Measurements from ENCODE around the gene PPP4R4.

PPP4R4 gene

DNA sequence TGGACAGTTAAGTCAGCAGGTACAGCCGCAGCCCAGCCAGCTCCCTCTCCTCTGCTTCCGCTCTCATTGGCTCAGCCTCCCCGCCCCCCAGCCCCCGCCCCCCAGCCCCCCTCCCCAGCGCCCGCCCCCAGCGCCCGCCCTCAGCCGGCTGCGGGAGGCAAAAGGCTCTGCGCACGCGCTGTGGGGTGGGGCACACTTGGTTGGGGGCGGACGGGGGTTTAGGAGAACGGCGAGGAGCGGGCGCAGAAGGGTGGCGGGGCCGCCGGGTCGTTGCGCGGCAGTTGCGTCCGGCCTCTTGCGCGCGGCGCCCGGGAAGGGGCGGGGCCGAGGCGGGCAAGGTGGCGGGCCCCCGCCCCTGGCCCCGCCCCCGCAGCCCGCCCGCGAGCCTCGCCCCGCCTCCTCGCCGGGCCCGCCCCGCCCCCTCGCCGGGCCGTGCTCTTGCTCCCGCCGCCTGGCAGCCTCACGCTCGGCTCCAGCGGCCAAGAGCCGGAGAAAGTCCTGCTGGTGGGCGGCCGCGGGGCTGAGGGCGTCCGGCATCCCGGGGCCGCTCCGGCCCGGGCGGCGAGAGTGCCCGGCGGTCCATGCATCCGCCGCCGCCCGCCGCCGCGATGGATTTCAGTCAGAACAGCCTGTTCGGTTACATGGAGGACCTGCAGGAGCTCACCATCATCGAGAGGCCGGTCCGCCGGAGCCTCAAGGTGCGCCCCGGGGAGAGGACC lies at the start of gene PPP4R4:
Gene PPP4R4, plus strand, starts transcription at position 438 of the 719 bp plus-strand sequence. Its CDS starts 144 bp downstream, at position 582.
- DNase-seq (ENCODE audit: low read depth, low spot score): peak; percentile 50

DNA sequence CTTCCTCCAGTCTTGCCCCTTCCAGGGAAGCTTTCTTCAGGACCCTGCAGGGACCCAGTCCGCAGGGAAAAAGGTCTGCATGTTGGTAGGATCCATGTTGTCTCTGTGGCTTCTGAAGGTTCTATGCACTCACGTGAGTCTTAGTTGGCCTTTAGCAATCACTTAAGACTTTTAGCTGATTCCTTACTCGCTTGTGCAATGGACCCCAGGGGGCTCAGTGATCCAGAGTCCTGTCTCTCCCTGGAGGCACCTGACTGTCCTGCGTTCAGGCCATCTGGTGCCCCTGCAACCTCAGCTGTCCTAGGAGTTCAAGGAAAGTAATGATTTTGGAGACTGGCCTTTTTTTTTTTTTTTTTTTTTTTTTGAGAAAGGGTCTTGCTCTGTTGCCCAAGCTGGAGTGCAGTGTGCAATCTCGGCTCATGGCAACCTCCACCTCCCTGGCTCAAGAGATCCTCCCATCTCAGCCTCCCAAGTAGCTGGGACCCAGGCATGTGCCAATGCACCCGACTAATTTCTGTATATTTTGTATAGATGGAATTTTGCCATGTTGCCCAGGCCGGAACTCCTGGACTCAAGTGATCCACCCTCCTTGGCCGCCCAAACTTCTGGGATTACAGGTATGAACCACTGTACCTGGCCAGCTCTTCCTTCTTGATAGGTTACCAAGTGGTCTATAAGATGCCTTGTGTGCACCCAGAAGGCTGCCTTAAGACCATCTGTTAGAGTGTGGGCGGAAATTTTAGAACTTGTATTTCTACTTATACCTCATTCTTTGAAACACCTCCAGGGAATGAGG lies 49.3 kb upstream of the PPP4R4 start:
- DNase-seq (ENCODE audit: low read depth, low spot score): no peak

- no peak for DNase-seq (ENCODE audit: low read depth, low spot score)
These were observed 48.3 kb upstream of the PPP4R4 start for GRCh38 chr14:94125659-94126418.

DNA sequence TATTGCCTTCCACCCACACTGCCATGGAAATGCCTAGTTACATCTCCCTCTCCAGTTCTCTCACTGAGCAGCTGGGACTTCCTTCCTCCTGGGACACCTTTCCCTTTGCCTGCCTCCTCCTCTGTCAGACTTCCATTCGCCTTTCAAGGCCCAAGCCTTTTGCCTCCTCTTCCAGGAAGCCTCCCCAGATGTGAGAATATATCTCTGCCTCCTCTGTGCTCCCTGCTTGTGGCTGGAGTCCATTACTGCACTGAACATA lies 47.8 kb upstream of the PPP4R4 start:
- DNase-seq (ENCODE audit: low read depth, low spot score): no peak

DNA sequence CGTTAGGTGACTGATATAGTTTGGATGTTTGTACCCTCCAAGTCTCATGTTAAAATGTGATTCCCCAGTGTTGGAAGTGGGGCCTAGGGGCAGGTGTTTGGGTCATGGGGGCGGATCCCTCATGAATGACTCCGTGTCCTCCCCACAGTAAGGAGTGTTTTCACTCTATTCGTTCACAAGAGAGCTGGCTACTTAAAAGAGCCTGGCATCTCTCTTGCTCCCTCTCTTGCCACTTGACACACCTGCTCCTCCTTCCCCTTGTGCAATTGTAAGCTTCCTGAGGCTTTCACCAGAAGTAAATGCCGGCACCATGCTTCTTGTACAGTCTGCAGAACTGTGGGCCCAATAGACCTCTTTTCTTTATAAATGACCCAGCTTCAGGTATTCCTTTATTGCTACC lies 47.3 kb upstream of the PPP4R4 start:
- no peak for DNase-seq (ENCODE audit: low read depth, low spot score)

- no peak for DNase-seq (ENCODE audit: low read depth, low spot score)
These were observed 46.8 kb upstream of the PPP4R4 start for GRCh38 chr14:94127330-94127729.

- no peak for DNase-seq (ENCODE audit: low read depth, low spot score)
These were observed 45.8 kb upstream of the PPP4R4 start for GRCh38 chr14:94128216-94128839.

- peak; percentile 78 for DNase-seq (ENCODE audit: low read depth, low spot score)
These were observed 44.9 kb upstream of the PPP4R4 start, which contains the start of gene IFI27L2 for GRCh38 chr14:94129111-94129757. TSS of gene IFI27L2 (minus strand) at chr14:94129604. CDS start at chr14:94129564, 40 bp downstream.

DNA sequence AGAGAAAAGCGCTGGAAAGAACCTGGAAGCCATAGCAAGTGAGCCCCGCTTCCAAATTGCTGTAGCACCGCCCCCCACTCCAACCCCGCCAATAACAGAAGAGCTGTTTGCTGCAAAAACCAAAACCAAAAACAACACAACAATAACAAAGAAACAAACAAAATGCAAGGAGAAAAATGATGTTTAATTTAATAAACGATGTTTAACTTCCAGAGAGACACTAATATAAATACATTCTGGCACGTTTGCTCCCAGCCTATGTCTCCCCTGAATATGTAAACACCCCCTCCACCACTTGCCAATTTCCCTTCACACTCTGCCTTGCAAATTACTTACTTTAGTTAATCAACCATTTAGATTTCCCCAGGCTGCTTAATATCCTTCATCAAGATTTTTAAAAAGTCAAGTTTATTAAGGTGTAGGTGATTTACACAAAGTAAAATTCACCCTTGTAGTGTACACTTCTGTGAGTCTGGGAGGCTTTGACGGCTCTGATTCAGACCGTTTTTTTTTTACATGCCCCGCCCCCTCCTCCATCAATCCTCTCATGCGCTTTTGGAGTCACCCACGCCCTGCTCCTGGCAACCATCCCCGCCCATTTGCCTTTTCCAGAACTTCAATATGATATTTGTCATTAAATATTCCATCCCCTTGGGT lies 44.2 kb upstream of the PPP4R4 start:
- no peak for DNase-seq (ENCODE audit: low read depth, low spot score)

DNA sequence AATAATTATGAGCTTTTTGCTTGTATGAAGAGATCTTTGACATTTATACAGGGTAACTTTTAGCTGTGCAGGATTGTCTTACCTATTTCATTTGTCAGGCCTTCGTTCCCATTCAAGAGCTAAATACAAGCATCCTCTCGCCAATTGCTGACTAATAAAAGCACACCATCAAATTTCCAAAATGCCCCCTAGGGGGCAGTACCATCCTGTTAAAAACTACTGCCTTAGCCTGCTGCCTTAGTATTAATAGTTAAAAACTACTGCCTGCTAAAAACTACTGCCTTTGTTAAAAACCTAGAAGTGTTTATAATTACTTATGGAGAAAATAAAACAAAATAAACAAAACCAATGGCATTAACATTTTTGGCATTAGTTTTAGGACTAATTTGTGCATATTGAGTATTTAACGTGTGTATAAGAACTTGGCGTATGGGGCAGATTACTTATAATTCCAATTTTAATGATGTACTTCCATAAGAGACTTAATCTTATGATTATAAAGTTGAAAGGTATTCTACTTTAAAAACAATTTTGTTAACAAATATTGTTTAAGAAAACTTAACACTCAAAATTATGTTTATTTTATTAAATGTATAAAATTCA lies 41.7 kb upstream of the PPP4R4 start:
- DNase-seq (ENCODE audit: low read depth, low spot score): no peak

GRCh38 chr14:94135476-94135875 lies 38.6 kb upstream of the PPP4R4 start:
- no peak for DNase-seq (ENCODE audit: low read depth, low spot score)

DNA sequence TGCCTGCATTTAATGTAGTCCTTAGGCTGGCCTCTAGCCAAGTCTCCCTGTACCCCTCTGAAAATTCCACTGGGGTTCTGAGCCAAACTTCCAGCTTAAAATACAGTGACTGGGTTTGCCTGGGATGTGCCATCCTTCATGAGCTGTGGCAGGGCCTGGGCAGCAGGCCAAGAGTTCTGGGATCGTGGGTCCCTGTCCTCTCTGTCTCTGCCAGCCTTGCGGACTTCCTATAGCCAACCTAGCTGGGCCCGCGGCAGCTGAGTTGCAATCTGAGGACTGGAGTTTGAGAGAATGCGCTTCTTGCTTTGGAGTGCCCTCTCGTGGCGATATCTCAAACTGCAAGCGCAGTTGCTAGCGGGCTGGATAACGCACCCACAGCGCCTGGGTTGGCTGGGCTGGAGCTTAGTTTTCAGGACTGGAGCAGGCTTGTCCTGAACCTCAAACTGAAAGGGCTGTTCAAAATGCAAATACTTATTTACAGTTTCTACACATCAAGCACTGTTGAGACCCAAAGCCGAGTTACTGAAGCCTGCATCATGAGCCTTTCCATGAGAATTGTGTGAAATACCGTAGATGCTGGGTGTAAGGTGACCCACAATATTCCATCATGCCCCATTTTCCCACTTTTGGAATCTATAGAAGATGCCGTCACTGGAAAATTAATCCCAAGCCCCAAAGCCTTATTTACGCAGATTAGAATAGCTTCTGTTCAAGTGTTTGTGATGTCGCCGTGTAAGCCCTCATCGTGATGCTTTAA lies 37.4 kb upstream of the PPP4R4 start:
- DNase-seq (ENCODE audit: low read depth, low spot score): peak; percentile 64

DNA sequence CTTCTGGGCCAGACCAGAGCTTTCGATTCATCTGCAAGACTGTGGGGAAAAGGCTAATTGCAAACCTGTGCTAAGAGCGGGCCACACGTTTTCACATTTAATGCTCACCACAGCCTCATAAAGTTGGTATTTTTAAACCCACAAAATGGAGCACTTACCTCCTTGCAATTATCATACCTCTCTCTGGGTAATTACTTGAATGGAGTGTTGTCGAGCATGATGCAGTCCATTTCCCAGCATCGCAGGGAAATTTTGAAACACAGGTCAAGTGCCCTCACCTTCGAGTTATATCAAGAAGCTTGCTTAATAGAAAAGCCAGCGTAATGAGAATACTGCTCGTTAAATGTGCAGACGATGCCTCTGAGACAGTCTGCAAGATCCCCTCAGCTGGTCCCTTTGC lies 35.9 kb upstream of the PPP4R4 start:
- DNase-seq (ENCODE audit: low read depth, low spot score): no peak

DNA sequence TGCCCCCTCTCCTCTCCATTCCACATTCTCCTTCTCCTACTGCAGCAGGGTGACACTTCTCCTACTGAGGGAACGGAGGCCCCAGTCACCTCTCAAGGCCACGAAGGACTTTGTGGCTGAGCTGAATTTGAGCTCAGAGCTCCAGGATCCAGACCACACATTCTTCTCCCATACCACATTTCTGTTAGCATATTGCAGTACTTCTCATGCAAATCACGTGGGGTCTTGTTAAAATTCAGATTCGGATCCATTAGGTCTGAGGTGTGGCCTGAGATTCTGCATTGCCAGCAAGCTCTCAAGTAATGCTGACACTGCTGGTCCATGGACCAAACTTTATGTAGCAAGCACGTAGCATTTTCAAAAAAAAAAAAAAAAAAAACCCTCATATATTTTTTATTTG lies 35.1 kb upstream of the PPP4R4 start:
- DNase-seq (ENCODE audit: low read depth, low spot score): no peak

GRCh38 chr14:94139421-94139820 lies 34.7 kb upstream of the PPP4R4 start:
- DNase-seq (ENCODE audit: low read depth, low spot score): no peak

- DNase-seq (ENCODE audit: low read depth, low spot score): no peak
These were observed 31.9 kb upstream of the PPP4R4 start for GRCh38 chr14:94142247-94142646.

- no peak for DNase-seq (ENCODE audit: low read depth, low spot score)
These were observed 31.3 kb upstream of the PPP4R4 start for GRCh38 chr14:94142836-94143235.

DNA sequence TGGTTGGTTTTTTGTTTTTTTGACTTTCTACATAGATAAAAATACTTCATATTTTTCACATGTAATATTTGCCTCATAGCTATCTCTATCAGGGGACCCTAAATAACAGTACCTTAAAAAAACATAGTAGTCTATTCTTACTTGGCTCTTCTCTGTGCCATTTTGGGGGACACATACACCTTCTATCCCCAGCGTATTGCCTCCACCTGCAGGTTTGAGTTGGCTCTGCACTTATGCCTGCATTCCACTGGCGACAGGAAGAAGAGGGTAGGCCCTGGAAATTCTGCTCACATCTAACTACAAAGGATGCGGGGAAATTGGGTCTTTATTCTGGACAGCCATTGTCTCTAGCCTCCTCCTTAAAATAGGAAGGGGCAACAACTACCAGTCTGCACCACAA lies 30.9 kb upstream of the PPP4R4 start:
- DNase-seq (ENCODE audit: low read depth, low spot score): no peak

- no peak for DNase-seq (ENCODE audit: low read depth, low spot score)
These were observed 30.4 kb upstream of the PPP4R4 start for GRCh38 chr14:94143711-94144110.

DNA sequence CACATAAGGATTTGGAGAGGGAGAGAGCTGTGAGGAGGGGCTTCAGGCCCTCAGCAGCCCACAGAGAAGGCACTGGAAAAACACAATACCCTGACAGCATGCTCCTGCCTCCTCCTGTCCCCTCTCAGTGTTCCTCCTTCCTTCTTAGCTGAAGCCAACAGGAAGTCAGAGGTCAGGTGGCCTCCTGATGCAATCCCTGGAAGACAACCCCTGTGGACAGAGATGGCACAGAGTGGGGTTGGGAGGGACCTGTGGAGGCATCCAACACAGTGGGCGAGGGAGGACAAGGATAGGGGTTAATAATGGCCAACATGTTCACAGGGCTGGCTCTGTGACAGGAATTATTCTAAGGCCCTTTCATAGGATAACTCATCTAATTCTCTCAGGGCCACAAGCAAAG lies 29.4 kb upstream of the PPP4R4 start:
- peak; percentile 67 for DNase-seq (ENCODE audit: low read depth, low spot score)
